Panc1 (cell line): ENCODE results near the gene RBPMS2.

Experiments used
- POLR2AphosphoS5 ChIP-seq: IDR thresholded peaks from 2 replicates; pipeline ENCODE4 v1.6.1; 2012; ENCODE audit warnings: mild to moderate bottlenecking, low read depth, low read length, moderate library complexity
- SIN3A ChIP-seq: IDR thresholded peaks from 2 replicates; pipeline ENCODE4 v1.6.1; 2012; ENCODE audit warnings: low read depth, mild to moderate bottlenecking, low read length, moderate library complexity, borderline replicate concordance; ENCODE audit not compliant: insufficient read depth
- TF ChIP-seq, protein P1 (sequence below): fragments of 450-650 bp; IDR thresholded peaks from 2 replicates; pipeline ENCODE4 v1.5.1; 2017; ENCODE audit warnings: mild to moderate bottlenecking

DNA sequence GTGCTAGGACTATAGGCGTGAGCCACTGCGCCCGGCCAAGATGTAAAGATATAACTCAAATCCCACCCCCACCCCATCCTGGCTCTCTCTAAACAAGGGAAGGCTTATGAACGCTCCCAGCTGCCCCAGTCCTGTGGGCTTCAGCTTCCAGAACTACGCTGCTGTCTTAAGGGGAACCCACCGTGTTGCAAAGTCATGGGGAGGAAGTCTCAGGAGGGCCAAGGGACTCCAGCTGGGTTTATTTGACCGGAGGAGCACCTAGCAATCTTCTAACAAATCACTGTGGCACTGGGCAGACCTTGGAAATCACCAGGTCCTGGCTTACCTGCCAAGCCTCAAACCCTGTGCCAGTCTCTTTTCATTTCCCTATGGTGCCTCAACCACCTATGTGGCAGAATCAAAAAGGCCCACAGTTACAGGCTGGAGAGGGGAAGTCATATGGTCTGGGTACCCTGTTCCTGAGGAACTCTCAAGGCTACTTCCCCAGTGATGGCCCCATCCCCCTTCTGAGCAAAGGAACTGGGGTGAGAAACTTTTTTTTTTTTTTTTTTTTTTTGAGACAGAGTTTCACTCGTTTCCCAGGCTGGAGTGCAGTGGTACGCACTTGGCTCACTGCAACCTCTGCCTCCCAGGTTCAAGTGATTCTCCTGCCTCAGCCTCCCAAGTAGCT lies 83.4 kb downstream of the RBPMS2 start:
- TF ChIP-seq SIN3A (no peak), POLR2AphosphoS5 (no peak)
- TF ChIP-seq, protein P1, sequence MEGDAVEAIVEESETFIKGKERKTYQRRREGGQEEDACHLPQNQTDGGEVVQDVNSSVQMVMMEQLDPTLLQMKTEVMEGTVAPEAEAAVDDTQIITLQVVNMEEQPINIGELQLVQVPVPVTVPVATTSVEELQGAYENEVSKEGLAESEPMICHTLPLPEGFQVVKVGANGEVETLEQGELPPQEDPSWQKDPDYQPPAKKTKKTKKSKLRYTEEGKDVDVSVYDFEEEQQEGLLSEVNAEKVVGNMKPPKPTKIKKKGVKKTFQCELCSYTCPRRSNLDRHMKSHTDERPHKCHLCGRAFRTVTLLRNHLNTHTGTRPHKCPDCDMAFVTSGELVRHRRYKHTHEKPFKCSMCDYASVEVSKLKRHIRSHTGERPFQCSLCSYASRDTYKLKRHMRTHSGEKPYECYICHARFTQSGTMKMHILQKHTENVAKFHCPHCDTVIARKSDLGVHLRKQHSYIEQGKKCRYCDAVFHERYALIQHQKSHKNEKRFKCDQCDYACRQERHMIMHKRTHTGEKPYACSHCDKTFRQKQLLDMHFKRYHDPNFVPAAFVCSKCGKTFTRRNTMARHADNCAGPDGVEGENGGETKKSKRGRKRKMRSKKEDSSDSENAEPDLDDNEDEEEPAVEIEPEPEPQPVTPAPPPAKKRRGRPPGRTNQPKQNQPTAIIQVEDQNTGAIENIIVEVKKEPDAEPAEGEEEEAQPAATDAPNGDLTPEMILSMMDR: no peak
